ENCODE measurements around the gene KLK2. TPM values are rescaled to one million over a fixed set of nuclear protein-coding genes. Genes with fewer than 3 reads are reported as not detected.

KLK2 gene
- total RNA-seq, 1 donor from 2014 or later = not detected

GRCh38 chr19:50912102-50912599 is 38.9 kb downstream of the KLK2 start:
- Histone ChIP-seq H3K27me3 (peaks cover 67% of the 10 kb centered on the region), H3K27ac (no peak overlapping the region), H3K9me3 (no peaks in the 10 kb centered on the region), H3K36me3 (no peaks in the 10 kb centered on the region), H3K4me1 (no peaks in the 10 kb centered on the region), H3K4me3 (no peak overlapping the region)
- ATAC-seq (no peak), DNase-seq (no peak)
- intact Hi-C loops (cut with DNase I) = no loop called here
- TF ChIP-seq, protein P1, sequence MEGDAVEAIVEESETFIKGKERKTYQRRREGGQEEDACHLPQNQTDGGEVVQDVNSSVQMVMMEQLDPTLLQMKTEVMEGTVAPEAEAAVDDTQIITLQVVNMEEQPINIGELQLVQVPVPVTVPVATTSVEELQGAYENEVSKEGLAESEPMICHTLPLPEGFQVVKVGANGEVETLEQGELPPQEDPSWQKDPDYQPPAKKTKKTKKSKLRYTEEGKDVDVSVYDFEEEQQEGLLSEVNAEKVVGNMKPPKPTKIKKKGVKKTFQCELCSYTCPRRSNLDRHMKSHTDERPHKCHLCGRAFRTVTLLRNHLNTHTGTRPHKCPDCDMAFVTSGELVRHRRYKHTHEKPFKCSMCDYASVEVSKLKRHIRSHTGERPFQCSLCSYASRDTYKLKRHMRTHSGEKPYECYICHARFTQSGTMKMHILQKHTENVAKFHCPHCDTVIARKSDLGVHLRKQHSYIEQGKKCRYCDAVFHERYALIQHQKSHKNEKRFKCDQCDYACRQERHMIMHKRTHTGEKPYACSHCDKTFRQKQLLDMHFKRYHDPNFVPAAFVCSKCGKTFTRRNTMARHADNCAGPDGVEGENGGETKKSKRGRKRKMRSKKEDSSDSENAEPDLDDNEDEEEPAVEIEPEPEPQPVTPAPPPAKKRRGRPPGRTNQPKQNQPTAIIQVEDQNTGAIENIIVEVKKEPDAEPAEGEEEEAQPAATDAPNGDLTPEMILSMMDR (IDR thresholded peaks at IDR 0.05) = no peak

DNA sequence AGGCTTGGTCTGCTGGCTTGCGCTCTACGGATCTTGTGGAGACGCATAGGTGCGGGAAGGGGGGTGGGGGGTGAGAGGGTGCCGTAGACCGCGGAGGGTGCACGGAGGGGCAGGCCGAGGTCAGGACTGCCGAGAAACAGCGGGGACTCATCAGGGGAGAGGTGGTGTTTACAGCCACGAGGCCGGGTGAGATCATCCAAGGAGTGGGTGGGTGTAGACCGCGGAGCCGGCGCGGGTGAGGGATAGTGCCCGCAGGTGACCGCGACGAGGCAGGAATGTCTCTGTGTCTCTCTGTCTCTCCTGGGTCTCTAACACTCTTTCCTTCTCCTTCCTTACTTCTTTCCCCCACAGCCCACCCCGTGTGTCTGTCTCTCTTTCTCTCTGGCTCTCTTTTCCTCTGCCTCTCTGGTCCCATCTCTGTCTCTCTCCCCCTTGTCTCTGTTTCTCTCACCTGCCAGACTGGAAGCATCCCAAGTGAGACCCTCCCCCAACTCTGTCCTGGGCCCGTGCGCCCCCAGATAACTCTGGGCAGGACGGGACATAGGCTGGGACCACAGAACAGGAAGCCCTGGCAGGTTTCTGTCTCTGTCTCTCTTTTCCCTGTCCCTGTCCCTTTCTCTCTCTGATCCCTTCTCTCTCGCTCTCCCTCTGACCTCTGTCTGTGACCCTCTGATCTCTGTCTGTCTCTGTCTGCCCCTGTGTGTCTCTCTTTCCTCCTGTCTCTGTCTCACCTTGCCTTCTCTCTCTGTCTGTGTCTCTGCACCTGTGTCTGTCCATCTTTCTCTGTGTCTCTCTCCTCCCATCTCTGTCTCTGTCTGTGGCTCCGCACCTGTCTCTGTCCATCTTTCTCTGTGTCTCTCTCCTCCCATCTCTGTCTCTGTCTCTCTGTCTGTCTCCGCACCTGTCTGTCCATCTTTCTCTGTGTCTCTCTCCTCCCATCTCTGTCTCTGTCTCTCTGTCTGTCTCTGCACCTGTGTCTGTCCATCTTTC is 39.8 kb downstream of the KLK2 start:
- peaks cover 61% of the 10 kb centered on the region for H3K27me3 ChIP-seq
- H3K27ac ChIP-seq = no peak overlapping the region
- no peak overlapping the region for H3K4me3 ChIP-seq
- TF ChIP-seq, protein P1 (IDR thresholded peaks at IDR 0.05) = no peak
- intact Hi-C loops (cut with DNase I) = no loop called here
- no peaks in the 10 kb centered on the region for H3K36me3 ChIP-seq
- H3K4me1 ChIP-seq = no peaks in the 10 kb centered on the region
- no peaks in the 10 kb centered on the region for H3K9me3 ChIP-seq
- ATAC-seq (peak; percentile 65), DNase-seq (no peak)

GRCh38 chr19:50916069-50916468 is 42.8 kb downstream of the KLK2 start:
- ATAC-seq (no peak), DNase-seq (no peak)
- Histone ChIP-seq H3K4me3 (no peak overlapping the region), H3K9me3 (no peaks in the 10 kb centered on the region), H3K27ac (no peak overlapping the region), H3K4me1 (no peaks in the 10 kb centered on the region), H3K36me3 (no peaks in the 10 kb centered on the region), H3K27me3 (peaks cover 59% of the 10 kb centered on the region)
- intact Hi-C loops (cut with DNase I) = no loop called here
- TF ChIP-seq, protein P1 (IDR thresholded peaks at IDR 0.05) = no peak

- Histone ChIP-seq H3K9me3 (no peaks in the 10 kb centered on the region), H3K27ac (no peak overlapping the region), H3K4me1 (no peaks in the 10 kb centered on the region), H3K36me3 (no peaks in the 10 kb centered on the region), H3K4me3 (no peak overlapping the region), H3K27me3 (peaks cover 46% of the 10 kb centered on the region)
- TF ChIP-seq, protein P1 (IDR thresholded peaks at IDR 0.05) = no peak
- ATAC-seq (peak; percentile 70), DNase-seq (no peak)
- intact Hi-C loops (cut with DNase I) = no loop called here
Observed at GRCh38 chr19:50921426-50922316, 48.4 kb downstream of the KLK2 start.

- intact Hi-C loops (cut with DNase I) = no loop called here
- H3K27ac ChIP-seq = no peak overlapping the region
- TF ChIP-seq, protein P1 (IDR thresholded peaks at IDR 0.05) = peak; percentile 89
Observed at GRCh38 chr19:50922317-50922853, 49.1 kb downstream of the KLK2 start.

More at GRCh38 chr19:50922317-50922853, 49.1 kb downstream of the KLK2 start:
- Histone ChIP-seq H3K4me1 (no peaks in the 10 kb centered on the region), H3K4me3 (no peak overlapping the region), H3K27me3 (peaks cover 45% of the 10 kb centered on the region), H3K36me3 (no peaks in the 10 kb centered on the region), H3K9me3 (no peaks in the 10 kb centered on the region)
- DNase-seq = peak; percentile 77
- peak; percentile 99 for ATAC-seq
